Hepatocyte (in vitro differentiated cells): ENCODE measurements around the gene LSM14A. TPM values are rescaled to one million over a fixed set of nuclear protein-coding genes. Genes with fewer than 3 reads are reported as not detected.
"Not testable (repeated sequence)": the region's sequence is repeated elsewhere in the genome, so short reads cannot be mapped to it uniquely, and the experiment has no call there.

ENCODE experiments used
- DNase-seq: peaks from one replicate; pipeline ENCODE4 v3.0.0-alpha.2; 2016; ENCODE audit warnings: low spot score
- H2AFZ ChIP-seq: fragments of 200-600 bp; sonication (generic); 2 replicates; pipeline ENCODE4 v1.6.0; 2016; ENCODE audit warnings: antibody characterized with exemption, mild to moderate bottlenecking
- H3K27ac ChIP-seq: fragments of 200-600 bp; sonication (generic); 2 replicates; pipeline ENCODE4 v1.5.1; 2016; ENCODE audit warnings: mild to moderate bottlenecking
- H3K27me3 ChIP-seq: fragments of 200-600 bp; sonication (generic); 2 replicates; pipeline ENCODE4 v1.6.1; 2016
- H3K36me3 ChIP-seq: fragments of 200-600 bp; sonication (generic); replicated peaks from 2 replicates; pipeline ENCODE4 v1.5.1; 2016; ENCODE audit warnings: low read depth; ENCODE audit not compliant: insufficient read depth
- H3K4me1 ChIP-seq: fragments of 200-600 bp; sonication (generic); 2 replicates; pipeline ENCODE4 v1.5.1; 2016; ENCODE audit warnings: mild to moderate bottlenecking, moderate library complexity; ENCODE audit not compliant: insufficient read depth
- H3K4me2 ChIP-seq: fragments of 200-600 bp; sonication (generic); 2 replicates; pipeline ENCODE4 v1.6.0; 2016
- H3K4me3 ChIP-seq: fragments of 200-600 bp; sonication (generic); 2 replicates; pipeline ENCODE4 v1.5.1; 2016; ENCODE audit warnings: mild to moderate bottlenecking
- H3K79me2 ChIP-seq: fragments of 200-600 bp; sonication (generic); 2 replicates; pipeline ENCODE4 v1.6.0; 2017; ENCODE audit warnings: mild to moderate bottlenecking
- H3K9me2 ChIP-seq: fragments of 200-600 bp; sonication (generic); replicated peaks from 2 replicates; pipeline ENCODE4 v1.6.0; 2017; ENCODE audit warnings: mild to moderate bottlenecking; ENCODE audit not compliant: insufficient read depth
- H3K9me3 ChIP-seq: fragments of 200-600 bp; sonication (generic); 2 replicates; pipeline ENCODE4 v1.5.1; 2016; ENCODE audit warnings: low read depth, mild to moderate bottlenecking
- H4K20me1 ChIP-seq: fragments of 200-600 bp; sonication (generic); 2 replicates; pipeline ENCODE4 v1.6.0; 2016; ENCODE audit warnings: mild to moderate bottlenecking; ENCODE audit not compliant: insufficient read depth, poor library complexity, severe bottlenecking
- EZH2 ChIP-seq: fragments of 200-600 bp; sonication (generic); IDR thresholded peaks from 2 replicates; pipeline ENCODE4 v1.6.1; 2016; ENCODE audit warnings: antibody characterized with exemption, mild to moderate bottlenecking, borderline replicate concordance
- EZH2phosphoT487 ChIP-seq: fragments of 200-600 bp; sonication (generic); IDR thresholded peaks from one replicate; pipeline ENCODE4 v1.6.1; 2018; ENCODE audit warnings: antibody characterized with exemption, mild to moderate bottlenecking, low read depth, moderate library complexity; ENCODE audit not compliant: unreplicated experiment, severe bottlenecking
- WGBS: methylation state at CpG from one replicate; pipeline ENCODE4 v1.1.6; 2016; ENCODE audit warnings: low lambda C conversion rate; ENCODE audit errors: missing lambda C conversion rate; 5-methylcytosine and 5-hydroxymethylcytosine counted together
- polyA plus RNA-seq: library from polyadenylated mRNA; unstranded; fragments of >200 nt; fragmentation: Nextera tagmentation; extraction: Ambion mirVana; gene quantifications from 2 replicates; pipeline ENCODE4 v1.2.1, GENCODE V29; 2016
- total RNA-seq: library from RNA; depleted of rRNA; stranded (reverse); fragments of >200 nt; gene quantifications from 2 replicates; pipeline ENCODE4 v1.2.3, GENCODE V29; 2014
- TF ChIP-seq, protein P1 (sequence below): fragments of 200-600 bp; sonication (generic); IDR thresholded peaks from 2 replicates; pipeline ENCODE4 v1.5.1; 2016; ENCODE audit warnings: antibody characterized with exemption, mild to moderate bottlenecking; ENCODE audit not compliant: poor library complexity

Gene LSM14A
- total and polyA plus RNA-seq, 2 experiments from 2014 or later = 64.7 to 96.5 TPM

DNA sequence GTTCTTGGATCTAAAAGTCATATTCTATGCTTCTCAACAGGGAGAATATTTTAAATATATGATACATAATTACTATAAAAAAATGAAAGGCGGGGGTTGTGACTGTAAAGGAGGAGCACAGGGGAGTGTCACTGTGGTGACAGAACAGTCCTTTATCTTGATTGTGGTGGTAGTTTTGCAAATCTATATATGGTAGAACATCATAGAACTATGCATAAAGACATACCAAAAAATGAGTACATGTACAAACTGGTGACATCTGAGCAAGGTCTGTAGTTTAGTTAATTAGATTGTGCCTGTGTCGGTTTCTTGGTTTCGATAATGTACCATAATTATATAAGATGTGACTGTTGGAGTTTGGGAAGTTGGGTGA, 43.3 kb downstream of the LSM14A start:
- Histone ChIP-seq H4K20me1 (no peaks in the 10 kb centered on the region), H3K79me2 (peaks cover 52% of the 10 kb centered on the region), H3K4me1 (no peaks in the 10 kb centered on the region), H2AFZ (no peak overlapping the region), H3K9me3 (no peaks in the 10 kb centered on the region), H3K27ac (no peak overlapping the region), H3K4me3 (no peak overlapping the region), H3K4me2 (no peak overlapping the region), H3K27me3 (no peaks in the 10 kb centered on the region), H3K36me3 (no peaks in the 10 kb centered on the region), H3K9me2 (no peaks in the 10 kb centered on the region)
- TF ChIP-seq, protein P1, sequence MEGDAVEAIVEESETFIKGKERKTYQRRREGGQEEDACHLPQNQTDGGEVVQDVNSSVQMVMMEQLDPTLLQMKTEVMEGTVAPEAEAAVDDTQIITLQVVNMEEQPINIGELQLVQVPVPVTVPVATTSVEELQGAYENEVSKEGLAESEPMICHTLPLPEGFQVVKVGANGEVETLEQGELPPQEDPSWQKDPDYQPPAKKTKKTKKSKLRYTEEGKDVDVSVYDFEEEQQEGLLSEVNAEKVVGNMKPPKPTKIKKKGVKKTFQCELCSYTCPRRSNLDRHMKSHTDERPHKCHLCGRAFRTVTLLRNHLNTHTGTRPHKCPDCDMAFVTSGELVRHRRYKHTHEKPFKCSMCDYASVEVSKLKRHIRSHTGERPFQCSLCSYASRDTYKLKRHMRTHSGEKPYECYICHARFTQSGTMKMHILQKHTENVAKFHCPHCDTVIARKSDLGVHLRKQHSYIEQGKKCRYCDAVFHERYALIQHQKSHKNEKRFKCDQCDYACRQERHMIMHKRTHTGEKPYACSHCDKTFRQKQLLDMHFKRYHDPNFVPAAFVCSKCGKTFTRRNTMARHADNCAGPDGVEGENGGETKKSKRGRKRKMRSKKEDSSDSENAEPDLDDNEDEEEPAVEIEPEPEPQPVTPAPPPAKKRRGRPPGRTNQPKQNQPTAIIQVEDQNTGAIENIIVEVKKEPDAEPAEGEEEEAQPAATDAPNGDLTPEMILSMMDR = no peak
- TF ChIP-seq EZH2phosphoT487 = no peak
- TF ChIP-seq EZH2 = no peak
- no peak for DNase-seq
- 98% methylated on average over 3 of the region's 3 CpGs for WGBS

DNA sequence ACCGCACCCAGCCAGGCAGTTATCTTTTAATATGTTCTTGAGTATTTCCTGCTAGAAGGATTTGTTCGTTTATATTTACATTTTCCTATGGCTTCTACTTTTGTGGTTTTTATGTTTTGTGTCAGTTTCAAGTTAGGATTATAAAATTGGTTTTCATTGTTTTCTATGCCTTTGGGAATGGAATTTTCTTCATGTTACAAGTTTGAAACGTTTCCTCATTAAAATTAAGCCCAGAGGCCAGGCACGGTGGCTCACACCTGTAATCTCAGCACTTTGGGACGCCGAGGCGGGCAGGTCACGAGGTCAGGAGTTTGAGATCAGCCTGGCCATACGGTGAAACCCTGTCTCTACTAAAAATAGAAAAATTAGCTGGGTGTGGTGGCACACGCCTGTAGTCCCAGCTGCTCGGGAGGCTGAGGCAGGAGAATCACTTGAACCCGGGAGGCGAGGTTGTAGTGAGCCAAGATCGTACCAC, 44.5 kb downstream of the LSM14A start:
- DNase-seq, H3K27me3 ChIP-seq, H3K4me3 ChIP-seq, H4K20me1 ChIP-seq, H3K4me1 ChIP-seq, H3K4me2 ChIP-seq, H3K9me2 ChIP-seq, H2AFZ ChIP-seq, H3K36me3 ChIP-seq, H3K9me3 ChIP-seq, H3K27ac ChIP-seq: not testable (repeated sequence)
- H3K79me2 ChIP-seq = peaks cover 49% of the 10 kb centered on the region
- 87% methylated on average over 14 of the region's 14 CpGs for WGBS

DNA sequence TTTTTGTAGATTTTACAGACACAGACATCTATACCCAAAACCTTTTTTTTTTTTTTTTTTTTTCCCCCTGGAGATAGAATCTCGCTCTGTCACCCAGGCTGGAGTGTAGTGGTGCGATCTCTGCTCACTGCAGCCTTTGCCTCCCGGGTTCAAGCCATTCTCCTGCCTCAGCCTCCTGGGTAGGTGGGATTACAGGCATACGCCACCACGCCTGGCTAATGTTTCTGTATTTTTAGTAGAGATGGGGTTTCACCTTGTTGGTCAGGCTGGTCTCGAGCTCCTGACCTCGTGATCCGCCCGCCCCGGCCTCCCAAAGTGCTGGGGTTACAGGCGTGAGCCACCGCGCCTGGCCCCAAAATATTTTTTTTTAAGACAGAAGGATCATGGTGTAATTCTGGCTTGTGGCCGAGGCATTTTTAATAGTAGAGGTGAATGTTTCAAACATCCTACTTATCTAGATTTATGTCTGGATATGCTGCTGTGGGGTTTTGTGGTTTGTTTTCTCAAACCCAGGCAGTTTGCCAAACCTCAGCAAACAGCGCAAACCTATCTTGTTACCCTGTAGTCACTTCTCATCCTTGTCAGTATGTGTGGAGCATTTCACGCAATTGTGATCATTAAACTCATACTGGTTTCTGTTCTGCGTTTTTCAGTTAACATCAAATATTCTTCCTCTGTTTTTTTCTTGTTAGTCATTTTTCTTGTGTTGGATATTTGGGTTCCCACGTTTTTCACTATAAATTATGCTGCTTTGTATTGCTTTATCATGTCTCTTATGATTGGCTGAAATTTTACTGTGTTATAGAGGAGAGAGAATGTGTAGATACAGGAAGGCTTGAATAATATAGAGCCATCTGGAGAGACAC, 45.9 kb downstream of the LSM14A start:
- H3K79me2 ChIP-seq = peaks cover 44% of the 10 kb centered on the region
- no peak overlapping the region for H3K4me3 ChIP-seq
- 81% methylated on average over 18 of the region's 18 CpGs for WGBS
- DNase-seq = peak; percentile 24
- H3K27ac ChIP-seq = peak overlapping the region; percentile 43
- no peak overlapping the region for H2AFZ ChIP-seq
- H3K4me2 ChIP-seq = no peak overlapping the region
- peaks cover 3% of the 10 kb centered on the region for H4K20me1 ChIP-seq
- no peaks in the 10 kb centered on the region for H3K4me1 ChIP-seq
- no peaks in the 10 kb centered on the region for H3K9me2 ChIP-seq
- TF ChIP-seq EZH2 = no peak
- no peak for TF ChIP-seq EZH2phosphoT487
- TF ChIP-seq, protein P1 = no peak
- no peaks in the 10 kb centered on the region for H3K36me3 ChIP-seq
- H3K9me3 ChIP-seq = no peaks in the 10 kb centered on the region
- no peaks in the 10 kb centered on the region for H3K27me3 ChIP-seq

DNA sequence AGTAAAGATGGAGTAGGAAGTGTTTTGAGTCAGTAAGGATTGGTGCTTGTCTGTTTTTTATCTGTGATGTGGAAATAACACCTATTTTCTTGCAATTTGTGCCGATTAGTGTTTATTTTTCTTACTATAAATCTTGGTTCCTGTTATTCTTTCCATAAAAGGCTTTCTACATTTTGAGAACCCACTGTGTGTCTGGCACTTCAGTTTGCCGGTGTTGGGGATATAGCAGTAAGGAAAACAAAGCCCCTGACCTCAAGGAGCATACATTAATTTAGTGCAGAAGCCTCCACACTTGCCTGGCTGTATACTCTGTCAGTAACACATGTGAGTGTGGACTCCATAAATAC, 46.5 kb downstream of the LSM14A start:
- H3K79me2 ChIP-seq = peaks cover 39% of the 10 kb centered on the region
- no peak overlapping the region for H3K4me3 ChIP-seq
- no peaks in the 10 kb centered on the region for H3K36me3 ChIP-seq
- H3K9me2 ChIP-seq = no peaks in the 10 kb centered on the region
- no peak for DNase-seq
- WGBS = 65% methylated on average over 2 of the region's 2 CpGs
- H3K4me2 ChIP-seq = no peak overlapping the region
- H3K27ac ChIP-seq = no peak overlapping the region
- no peaks in the 10 kb centered on the region for H3K27me3 ChIP-seq
- no peak overlapping the region for H2AFZ ChIP-seq
- peaks cover 3% of the 10 kb centered on the region for H4K20me1 ChIP-seq
- no peaks in the 10 kb centered on the region for H3K9me3 ChIP-seq
- H3K4me1 ChIP-seq = no peaks in the 10 kb centered on the region
- TF ChIP-seq, protein P1 = no peak
- no peak for TF ChIP-seq EZH2phosphoT487
- TF ChIP-seq EZH2 = no peak
